Aorta (tissue), 5 donors: ENCODE measurements around the gene AMZ1. TPM values are rescaled to one million over a fixed set of nuclear protein-coding genes. Genes with fewer than 3 reads are reported as not detected.
A peak's percentile ranks its signal among the peaks of the same experiment; 100 is the strongest.

Source experiments
- ATAC-seq: fragments of 200-7000 bp; cut with Tn5 transposase; one replicate; pipeline ENCODE4 v1.9.1; 2022; ENCODE audit warnings: moderate library complexity; ENCODE audit not compliant: low FRiP score
- DNase-seq, 2 donors: peaks; one replicate each; pipeline ENCODE4 v3.0.0-alpha.2; 2020
- H3K27ac ChIP-seq, 2 donors: one replicate each; pipeline ENCODE4 v1.5.1; 2013; ENCODE audit warnings: low read length in 2 of 2, mild to moderate bottlenecking in 2 of 2, moderate library complexity in 2 of 2, control low read depth in 1 of 2, inconsistent platforms in 1 of 2, low read depth in 1 of 2
- H3K27me3 ChIP-seq, 2 donors: one replicate each; pipeline ENCODE4 v1.6.1; 2013; ENCODE audit warnings: control low read depth in 1 of 2, low read length in 1 of 2, mild to moderate bottlenecking in 1 of 2, moderate library complexity in 1 of 2; ENCODE audit not compliant: insufficient read depth in 2 of 2, control insufficient read depth in 1 of 2
- H3K36me3 ChIP-seq, 2 donors: one replicate each; pipeline ENCODE4 v1.6.1; 2013; ENCODE audit warnings: control low read depth in 1 of 2, low read length in 1 of 2, mild to moderate bottlenecking in 1 of 2; ENCODE audit not compliant: insufficient read depth in 2 of 2, control insufficient read depth in 1 of 2
- H3K4me1 ChIP-seq, 2 donors: one replicate each; pipeline ENCODE4 v1.6.1; 2013; ENCODE audit warnings: low read length in 2 of 2, control low read depth in 1 of 2, mild to moderate bottlenecking in 1 of 2, moderate library complexity in 1 of 2; ENCODE audit not compliant: insufficient read depth in 2 of 2, control insufficient read depth in 1 of 2
- H3K4me3 ChIP-seq, 2 donors: one replicate each; pipeline ENCODE4 v1.5.1; 2013; ENCODE audit warnings: low read length in 2 of 2, control low read depth in 1 of 2, mild to moderate bottlenecking in 1 of 2
- H3K9me3 ChIP-seq: one replicate; pipeline ENCODE4 v1.6.1; 2013; ENCODE audit warnings: mild to moderate bottlenecking, low read length; ENCODE audit not compliant: control insufficient read depth
- WGBS, 2 donors: extraction: QIAGEN DNeasy Blood & Tissue Kit; methylation state at CpG; one replicate each; pipeline ENCODE4 v1.1.7; 2013; 5-methylcytosine and 5-hydroxymethylcytosine counted together
- intact Hi-C, 2 donors: fragments of 100-400 bp; cut with DNase I; formaldehyde crosslinking; loops; one replicate each; pipeline versions ENCODE4 v1.14.2 to v1.15.0; 2022
- long read RNA-seq, 2 donors: library from polyadenylated mRNA; unstranded; transcript quantifications; one replicate each; pipeline ENCODE4 v2.0.0, GENCODE V29; 2020 to 2021
- polyA plus RNA-seq, 2 donors: library from polyadenylated mRNA; stranded (reverse); fragments of 200-250 nt; gene quantifications; one replicate each; pipeline ENCODE4 v1.2.3, GENCODE V29; 2013
- total RNA-seq, 2 donors: library from RNA; stranded (reverse); fragmentation: NEBNext Ultra II Directional; extraction: Animal tissue kit (Norgen Biotek cat#: 25700); gene quantifications; one replicate each; pipeline ENCODE4 v1.2.1, GENCODE V29; 2021
- donor health status: healthy with polysubstance abuse.
- donor health status: Bipolar disorder and iron deficiency.
- donor health status: DM: no; HTN: no; CAD: no.
- donor health status: DM: no; HTN: no; CAD: no.
- donor health status: DM: yes; HTN: yes; CAD: no.

AMZ1 gene
- total RNA-seq (1 to 10 TPM; 1.1 to 2.0 TPM), polyA plus RNA-seq (under 1 TPM in 1 of 2 donors, not detected in 1; 0.13 TPM)
- long read RNA-seq, donor 1, partial matches to known transcripts: 0 of 6 reads
- long read RNA-seq, donor 1, other reads (novel, unspliced or antisense): 6 of 6 reads
- long read RNA-seq, donor 2, partial matches to known transcripts: 0 of 19 reads
- long read RNA-seq, donor 2, other reads (novel, unspliced or antisense): 19 of 19 reads

GRCh38 chr7:2687881-2688318 lies at the start of gene AMZ1:
AMZ1 (plus strand) TSS chr7:2688202; CDS start chr7:2700452, 12,250 bp downstream.
- 4 to 6% methylated on average over 18 to 41 of the region's 41 CpGs for WGBS, 2 donors
- Histone ChIP-seq H3K4me1 (no peaks in the 10 kb centered on the region), H3K27me3 (no peaks in the 10 kb centered on the region), H3K27ac (no peak within 1 kb of the TSS), H3K36me3 (no peaks in the 10 kb centered on the region), H3K9me3 (no peaks in the 10 kb centered on the region), H3K4me3 (peak within 1 kb of the TSS in 1 of 2 donors; percentile 22)
- DNase-seq (no peak), ATAC-seq (peak; percentile 13)
- intact Hi-C loops: no loop called here

GRCh38 chr7:2638224-2638991 lies 49.6 kb upstream of the AMZ1 start:
- WGBS, 2 donors: 12 to 22% methylated on average over 29 to 34 of the region's 34 CpGs
- Histone ChIP-seq H3K27ac (peak overlapping the region in 1 of 2 donors; percentile 14), H3K27me3 (no peaks in the 10 kb centered on the region), H3K9me3 (no peaks in the 10 kb centered on the region), H3K36me3 (no peaks in the 10 kb centered on the region), H3K4me1 (no peaks in the 10 kb centered on the region), H3K4me3 (no peak overlapping the region)
- intact Hi-C loops: no loop called here
- ATAC-seq: no peak
- DNase-seq: peak; percentile 81 to 91

- no peaks in the 10 kb centered on the region for H3K9me3 ChIP-seq
- H3K27ac ChIP-seq: peak overlapping the region in 1 of 2 donors; percentile 14
- DNase-seq: no peak
- ATAC-seq: no peak
- H3K36me3 ChIP-seq: no peaks in the 10 kb centered on the region
- H3K27me3 ChIP-seq: no peaks in the 10 kb centered on the region
- no peak overlapping the region for H3K4me3 ChIP-seq
- 29 to 35% methylated on average over 23 to 24 of the region's 24 CpGs for WGBS, 2 donors
- H3K4me1 ChIP-seq: no peaks in the 10 kb centered on the region
- intact Hi-C loops: no loop called here
Measured at GRCh38 chr7:2639181-2639681, 48.8 kb upstream of the AMZ1 start.

- Histone ChIP-seq H3K36me3 (no peaks in the 10 kb centered on the region), H3K4me3 (no peak overlapping the region), H3K27me3 (no peaks in the 10 kb centered on the region), H3K9me3 (no peaks in the 10 kb centered on the region), H3K27ac (no peak overlapping the region), H3K4me1 (no peaks in the 10 kb centered on the region)
- DNase-seq: no peak
- intact Hi-C loops: loop anchor here in 1 of 2 donors (5.0 kb wide), 1 partner anchor 238 kb away; the partner anchor contains the start of gene CHST12
- no peak for ATAC-seq
- 83 to 84% methylated on average over 37 of the region's 37 CpGs for WGBS, 2 donors
Measured at GRCh38 chr7:2639695-2640481, 48.1 kb upstream of the AMZ1 start.

GRCh38 chr7:2640482-2640830 lies 47.5 kb upstream of the AMZ1 start:
- intact Hi-C loops: loop anchor here in 1 of 2 donors (5.0 kb wide), 1 partner anchor 238 kb away; the partner anchor contains the start of gene CHST12
- no peaks in the 10 kb centered on the region for H3K4me1 ChIP-seq
- no peaks in the 10 kb centered on the region for H3K36me3 ChIP-seq
- no peak for DNase-seq
- 54% methylated on average over 12 of the region's 12 CpGs for WGBS, 2 donors
- H3K27ac ChIP-seq: no peak overlapping the region
- H3K27me3 ChIP-seq: no peaks in the 10 kb centered on the region
- no peak overlapping the region for H3K4me3 ChIP-seq
- no peaks in the 10 kb centered on the region for H3K9me3 ChIP-seq
- ATAC-seq: no peak

- DNase-seq: no peak
- WGBS, 2 donors: 61 to 67% methylated on average over 9 of the region's 9 CpGs
- Histone ChIP-seq H3K9me3 (no peaks in the 10 kb centered on the region), H3K36me3 (no peaks in the 10 kb centered on the region), H3K4me1 (no peaks in the 10 kb centered on the region), H3K27me3 (no peaks in the 10 kb centered on the region), H3K27ac (peak overlapping the region in 1 of 2 donors; percentile 0), H3K4me3 (no peak overlapping the region)
- ATAC-seq: peak; percentile 1
- intact Hi-C loops: loop anchor here in 1 of 2 donors (5.0 kb wide), 1 partner anchor 239 kb away; the partner anchor contains the start of gene CHST12
Measured at GRCh38 chr7:2640846-2641316, 47.1 kb upstream of the AMZ1 start.

GRCh38 chr7:2641406-2642393 lies 46.3 kb upstream of the AMZ1 start:
- Histone ChIP-seq H3K4me1 (no peaks in the 10 kb centered on the region), H3K9me3 (no peaks in the 10 kb centered on the region), H3K36me3 (no peaks in the 10 kb centered on the region), H3K27me3 (no peaks in the 10 kb centered on the region), H3K4me3 (no peak overlapping the region), H3K27ac (peak overlapping the region in 1 of 2 donors; percentile 41)
- WGBS, 2 donors: 3 to 10% methylated on average over 36 to 39 of the region's 39 CpGs
- ATAC-seq: peak; percentile 84
- intact Hi-C loops: loop anchor here in 1 of 2 donors (5.0 kb wide), 1 partner anchor 239 kb away; the partner anchor contains the start of gene CHST12
- DNase-seq: peak; percentile 96 to 97
